AG09319 (cell line): ENCODE measurements around the gene PSMD6.

ENCODE experiments used
- DNase-seq: peaks from one replicate; pipeline ENCODE4 v3.0.0-alpha.2; 2010; ENCODE audit warnings: low read depth; ENCODE audit errors: extremely low read depth
- CTCF ChIP-seq: IDR thresholded peaks from 2 replicates; pipeline ENCODE4 v1.5.1; 2011; ENCODE audit warnings: low read depth, mild to moderate bottlenecking, inconsistent platforms, low read length, moderate library complexity

The PSMD6 gene

DNA sequence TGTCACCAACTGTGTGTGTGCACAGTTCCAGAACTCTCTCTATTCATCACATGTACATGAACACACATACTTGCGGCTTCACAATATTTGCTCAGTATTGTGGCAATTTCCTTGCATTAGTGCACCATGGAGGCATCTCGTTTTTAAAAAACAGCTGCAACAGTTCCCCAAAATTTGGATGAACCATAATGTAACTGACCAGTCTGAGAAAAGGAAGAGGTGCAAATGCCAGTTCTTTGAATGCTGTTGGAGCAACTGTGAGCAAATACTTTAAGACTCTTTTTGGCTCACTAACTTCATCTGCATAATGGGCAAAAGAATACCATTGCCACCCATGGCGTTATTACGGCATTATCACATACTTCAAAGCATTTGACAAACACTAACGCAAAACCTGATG, 38.3 kb upstream of the PSMD6 start:
- TF ChIP-seq CTCF, result no peak
- no peak for DNase-seq

DNA sequence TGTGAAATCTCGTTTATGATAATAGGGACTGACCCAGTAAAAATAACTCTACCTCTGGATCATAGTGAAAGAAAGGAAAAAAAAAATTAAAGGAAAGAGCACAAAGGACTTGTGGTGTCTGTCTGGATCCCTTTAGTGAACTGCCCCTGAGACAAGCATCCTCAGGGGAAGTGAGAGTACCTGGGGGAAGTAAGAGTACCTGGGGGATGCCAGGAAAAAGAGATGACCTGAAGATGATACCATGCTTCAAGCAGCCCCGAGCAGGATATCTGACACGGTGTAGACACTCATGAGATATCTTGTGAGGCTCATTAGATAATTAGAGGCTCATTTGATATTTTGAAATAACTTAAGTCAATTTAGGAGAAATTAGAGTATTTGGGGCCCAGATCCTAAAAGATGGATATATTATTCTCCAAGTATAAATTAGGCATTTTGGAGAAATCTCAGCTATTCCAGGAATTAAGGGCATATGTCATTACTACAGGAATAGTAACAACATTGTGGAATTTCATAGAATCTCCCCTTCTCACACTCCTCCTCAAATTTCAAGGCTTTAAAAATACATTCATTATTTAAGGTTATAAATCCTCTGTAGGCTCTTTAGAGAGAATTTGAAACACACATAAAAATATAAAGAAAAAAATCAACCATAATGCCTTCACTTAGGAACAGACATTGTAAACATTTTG, 36.3 kb upstream of the PSMD6 start:
- no peak for DNase-seq
- TF ChIP-seq CTCF, result no peak

DNA sequence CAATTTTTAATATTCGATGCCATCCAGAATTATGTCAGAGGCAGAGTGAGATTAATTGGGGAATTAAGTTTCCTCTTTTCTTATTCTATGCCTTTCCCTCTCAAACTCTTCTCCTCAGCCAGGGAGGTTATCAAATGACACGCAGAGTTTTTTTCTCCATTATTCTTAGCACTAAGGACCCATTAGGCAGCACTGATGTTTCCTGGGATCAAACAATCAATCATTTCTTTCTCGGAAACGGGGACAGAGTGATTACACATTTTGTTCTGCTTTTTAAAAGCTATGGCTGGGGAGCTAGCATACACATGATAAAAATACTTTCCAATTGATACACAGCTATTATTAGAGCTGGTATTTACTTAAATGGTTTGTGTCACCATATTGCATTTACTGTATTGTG, 35.3 kb upstream of the PSMD6 start:
- no peak for TF ChIP-seq CTCF
- DNase-seq, result no peak

DNA sequence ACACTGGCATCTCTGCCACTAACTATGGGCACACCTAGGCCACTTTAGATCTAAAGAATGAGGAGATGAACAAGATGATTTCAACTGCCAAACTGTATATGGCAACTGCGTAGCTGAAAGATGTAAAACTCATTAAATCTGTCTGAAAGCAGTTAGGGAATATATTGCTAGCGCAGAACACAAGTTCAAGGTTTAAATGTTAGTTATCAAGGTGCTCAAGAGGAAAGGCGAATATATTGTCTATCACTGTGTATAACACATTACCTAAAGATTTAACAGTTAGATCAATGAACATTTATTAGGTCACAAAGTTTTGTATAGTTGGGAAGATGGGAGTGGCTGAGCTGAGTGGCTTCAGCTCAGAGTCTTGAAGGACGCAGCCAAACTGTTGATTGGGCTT, 33.9 kb upstream of the PSMD6 start:
- DNase-seq, result no peak
- no peak for TF ChIP-seq CTCF

DNA sequence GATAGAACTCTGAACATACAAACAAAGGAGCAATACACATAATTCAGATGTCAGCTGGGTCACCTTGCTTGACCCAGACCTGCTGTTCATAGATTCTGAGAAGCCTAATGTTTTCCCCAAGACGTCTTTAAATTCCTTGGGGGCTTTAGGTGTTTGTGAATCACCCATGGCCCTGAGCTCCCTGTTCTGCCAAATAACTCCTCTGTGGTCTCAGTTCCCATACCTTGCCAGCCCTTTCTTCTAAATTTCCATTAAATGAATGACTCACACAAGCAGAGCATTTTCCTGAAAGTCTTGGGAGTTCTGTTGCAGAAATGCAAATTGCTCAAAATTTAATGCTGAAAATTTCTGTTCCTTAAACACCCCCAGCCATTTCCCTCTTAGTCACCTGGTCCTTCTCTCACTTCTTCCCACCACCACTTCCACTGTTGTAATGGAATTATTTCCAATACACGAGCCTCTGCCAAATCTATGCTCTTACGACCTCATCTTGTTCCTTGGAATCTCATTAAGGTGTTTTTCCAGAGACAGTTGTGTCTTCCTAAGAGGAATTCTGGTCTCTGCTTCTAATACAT, 33.4 kb upstream of the PSMD6 start:
- no peak for DNase-seq
- TF ChIP-seq CTCF, result no peak

GRCh38 chr3:64055076-64055475, 31.8 kb upstream of the PSMD6 start:
- DNase-seq, result no peak
- TF ChIP-seq CTCF, result no peak

DNA sequence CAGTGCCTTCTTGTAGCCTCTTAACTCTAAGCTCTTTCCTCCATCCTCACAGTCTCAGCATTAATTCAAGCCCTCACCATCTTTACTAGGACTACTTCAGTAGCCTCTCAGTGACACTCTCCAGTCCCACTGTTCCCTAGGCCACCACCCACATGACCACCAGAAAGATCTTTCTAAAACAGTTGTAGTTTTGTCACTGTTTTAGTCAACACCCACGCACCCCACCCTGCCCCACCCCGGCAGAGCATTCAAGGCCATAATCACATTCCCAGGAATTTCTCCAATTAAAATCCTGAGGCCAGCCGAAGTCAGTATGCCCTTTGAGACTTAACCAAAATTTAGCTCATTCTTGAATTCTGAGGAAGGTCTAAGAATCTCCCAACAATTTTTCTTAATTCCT, 31.2 kb upstream of the PSMD6 start:
- TF ChIP-seq CTCF, result no peak
- no peak for DNase-seq
